ENCODE measurements around the gene KCNH2. TPM values are rescaled to one million over a fixed set of nuclear protein-coding genes. Genes with fewer than 3 reads are reported as not detected.

KCNH2 gene
- total and polyA plus RNA-seq, 2 of the 13 experiments (the other 11 are each of a cell fraction or from before 2014, with no cell fraction given): 0.09 to 0.11 TPM

DNA sequence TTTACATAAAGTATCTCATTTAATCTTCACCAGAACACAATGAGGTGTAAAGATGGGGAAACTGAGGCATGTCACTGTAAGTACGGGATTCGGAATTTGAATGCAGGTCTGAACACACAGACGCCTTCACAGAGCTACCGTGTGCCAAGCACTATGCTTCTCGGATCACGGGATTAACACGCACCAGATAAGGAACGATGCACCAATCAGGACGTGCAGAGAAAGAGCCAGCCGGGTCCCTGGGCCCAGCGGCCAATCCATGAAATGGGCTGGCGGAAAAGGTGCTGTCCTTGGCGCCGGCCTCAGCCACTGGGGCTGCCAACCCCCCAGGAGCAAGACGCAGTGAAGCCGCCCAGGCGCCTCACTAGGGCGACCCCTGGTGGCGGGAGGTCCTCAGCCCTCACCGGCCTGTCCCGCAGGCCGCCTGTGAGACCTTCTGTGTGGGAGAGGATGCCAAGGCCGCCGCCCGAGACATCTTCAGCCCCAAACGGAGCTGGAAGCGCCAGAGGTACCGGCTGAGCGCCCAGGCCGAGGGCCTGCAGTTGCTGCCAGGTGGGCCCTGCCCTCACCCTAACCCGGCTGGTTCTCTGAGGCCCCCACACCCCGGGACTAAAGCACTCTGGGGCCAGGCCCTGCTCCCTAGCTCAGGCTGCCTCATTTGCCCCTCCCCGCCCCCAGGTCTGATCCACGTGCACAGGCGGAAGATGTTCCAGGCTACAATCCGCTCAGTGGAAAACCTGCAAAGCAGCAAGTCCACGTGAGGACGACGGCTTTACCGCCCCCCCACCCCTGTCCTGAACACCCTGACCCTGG lies 30.6 kb upstream of the KCNH2 start (continued):
- TF ChIP-seq, protein P1, sequence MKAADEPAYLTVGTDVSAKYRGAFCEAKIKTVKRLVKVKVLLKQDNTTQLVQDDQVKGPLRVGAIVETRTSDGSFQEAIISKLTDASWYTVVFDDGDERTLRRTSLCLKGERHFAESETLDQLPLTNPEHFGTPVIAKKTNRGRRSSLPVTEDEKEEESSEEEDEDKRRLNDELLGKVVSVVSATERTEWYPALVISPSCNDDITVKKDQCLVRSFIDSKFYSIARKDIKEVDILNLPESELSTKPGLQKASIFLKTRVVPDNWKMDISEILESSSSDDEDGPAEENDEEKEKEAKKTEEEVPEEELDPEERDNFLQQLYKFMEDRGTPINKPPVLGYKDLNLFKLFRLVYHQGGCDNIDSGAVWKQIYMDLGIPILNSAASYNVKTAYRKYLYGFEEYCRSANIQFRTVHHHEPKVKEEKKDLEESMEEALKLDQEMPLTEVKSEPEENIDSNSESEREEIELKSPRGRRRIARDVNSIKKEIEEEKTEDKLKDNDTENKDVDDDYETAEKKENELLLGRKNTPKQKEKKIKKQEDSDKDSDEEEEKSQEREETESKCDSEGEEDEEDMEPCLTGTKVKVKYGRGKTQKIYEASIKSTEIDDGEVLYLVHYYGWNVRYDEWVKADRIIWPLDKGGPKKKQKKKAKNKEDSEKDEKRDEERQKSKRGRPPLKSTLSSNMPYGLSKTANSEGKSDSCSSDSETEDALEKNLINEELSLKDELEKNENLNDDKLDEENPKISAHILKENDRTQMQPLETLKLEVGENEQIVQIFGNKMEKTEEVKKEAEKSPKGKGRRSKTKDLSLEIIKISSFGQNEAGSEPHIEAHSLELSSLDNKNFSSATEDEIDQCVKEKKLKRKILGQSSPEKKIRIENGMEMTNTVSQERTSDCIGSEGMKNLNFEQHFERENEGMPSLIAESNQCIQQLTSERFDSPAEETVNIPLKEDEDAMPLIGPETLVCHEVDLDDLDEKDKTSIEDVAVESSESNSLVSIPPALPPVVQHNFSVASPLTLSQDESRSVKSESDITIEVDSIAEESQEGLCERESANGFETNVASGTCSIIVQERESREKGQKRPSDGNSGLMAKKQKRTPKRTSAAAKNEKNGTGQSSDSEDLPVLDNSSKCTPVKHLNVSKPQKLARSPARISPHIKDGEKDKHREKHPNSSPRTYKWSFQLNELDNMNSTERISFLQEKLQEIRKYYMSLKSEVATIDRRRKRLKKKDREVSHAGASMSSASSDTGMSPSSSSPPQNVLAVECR (CRISPR knock-in tag; IDR thresholded peaks at IDR 0.05; ENCODE audit: borderline replicate concordance): peak; percentile 51; the same call in 1 of the 2 replicates
- no peak for TF ChIP-seq ZNF841 (CRISPR knock-in tag; IDR thresholded peaks at IDR 0.05; ENCODE audit: borderline replicate concordance)
- peak; percentile 23; the same call in 1 of the 2 replicates for TF ChIP-seq ZNF614 (CRISPR knock-in tag; IDR thresholded peaks at IDR 0.05; ENCODE audit: borderline replicate concordance)
- TF ChIP-seq, protein P2, sequence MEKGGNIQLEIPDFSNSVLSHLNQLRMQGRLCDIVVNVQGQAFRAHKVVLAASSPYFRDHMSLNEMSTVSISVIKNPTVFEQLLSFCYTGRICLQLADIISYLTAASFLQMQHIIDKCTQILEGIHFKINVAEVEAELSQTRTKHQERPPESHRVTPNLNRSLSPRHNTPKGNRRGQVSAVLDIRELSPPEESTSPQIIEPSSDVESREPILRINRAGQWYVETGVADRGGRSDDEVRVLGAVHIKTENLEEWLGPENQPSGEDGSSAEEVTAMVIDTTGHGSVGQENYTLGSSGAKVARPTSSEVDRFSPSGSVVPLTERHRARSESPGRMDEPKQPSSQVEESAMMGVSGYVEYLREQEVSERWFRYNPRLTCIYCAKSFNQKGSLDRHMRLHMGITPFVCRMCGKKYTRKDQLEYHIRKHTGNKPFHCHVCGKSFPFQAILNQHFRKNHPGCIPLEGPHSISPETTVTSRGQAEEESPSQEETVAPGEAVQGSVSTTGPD (CRISPR knock-in tag; IDR thresholded peaks at IDR 0.05): no peak
- TF ChIP-seq KDM6A (CRISPR knock-in tag; IDR thresholded peaks at IDR 0.05; ENCODE audit: low read depth): no peak
- 0 out of 2 replicates have a peak, but pooled peaks have one; percentile 18 for TF ChIP-seq HMG20A (CRISPR knock-in tag; IDR thresholded peaks at IDR 0.05; ENCODE audit: borderline replicate concordance)
- no peak for TF ChIP-seq ZNF407 (CRISPR knock-in tag; IDR thresholded peaks at IDR 0.05; ENCODE audit: not compliant biosample characterization)
- 0 out of 2 replicates have a peak, but pooled peaks have one; percentile 47 for TF ChIP-seq BRD4 (CRISPR knock-in tag; IDR thresholded peaks at IDR 0.05)
- no peak for TF ChIP-seq ZNF773 (CRISPR knock-in tag; IDR thresholded peaks at IDR 0.05; ENCODE audit: borderline replicate concordance)
- no peak for TF ChIP-seq IRF1 (CRISPR knock-in tag; IDR thresholded peaks at IDR 0.05; ENCODE audit: low read depth)
- no peak for TF ChIP-seq ZNF451 (CRISPR knock-in tag; IDR thresholded peaks at IDR 0.05)
- no peak for TF ChIP-seq SPEN (CRISPR knock-in tag; IDR thresholded peaks at IDR 0.05; ENCODE audit: low read depth)
- no peak for TF ChIP-seq SUZ12 (IDR thresholded peaks at IDR 0.05; ENCODE audit: low read depth, low read length)

All from HepG2 (cell line).